Mononuclear cell (primary cell): ENCODE results near the gene CEP104. TPM values are rescaled to one million over a fixed set of nuclear protein-coding genes. Genes with fewer than 3 reads are reported as not detected.
A peak's percentile ranks its signal among the peaks of the same experiment; 100 is the strongest.

Experiments
- H3K27me3 ChIP-seq: 2 replicates; pipeline ENCODE4 v1.6.0; 2011; ENCODE audit warnings: low read length, control low read depth; ENCODE audit not compliant: insufficient read depth
- H3K4me1 ChIP-seq: 2 replicates; pipeline ENCODE4 v1.5.1; 2011; ENCODE audit warnings: mild to moderate bottlenecking, low read length, control low read depth; ENCODE audit not compliant: insufficient read depth
- H3K4me3 ChIP-seq: 2 replicates; pipeline ENCODE4 v1.5.1; 2011; ENCODE audit warnings: mild to moderate bottlenecking, low read length, moderate library complexity
- H3K9me3 ChIP-seq: 2 replicates; pipeline ENCODE4 v1.5.1; 2011; ENCODE audit warnings: low read depth, mild to moderate bottlenecking, control low read depth, low read length
- total RNA-seq: library from RNA; depleted of rRNA; stranded (reverse); fragments of >200 nt; gene quantifications from one replicate; pipeline ENCODE4 v1.2.3, GENCODE V29; 2012

Gene CEP104
- total RNA-seq, 1 donor: 12.8 TPM

- Histone ChIP-seq H3K27me3 (no peaks in the 10 kb centered on the region), H3K4me1 (peaks cover 4% of the 10 kb centered on the region), H3K4me3 (no peak overlapping the region), H3K9me3 (no peaks in the 10 kb centered on the region)
Observed at GRCh38 chr1:3863231-3863935, 6.4 kb upstream of the CEP104 start.

GRCh38 chr1:3858231-3858981 lies 1.4 kb upstream of the CEP104 start:
- H3K27me3 ChIP-seq: no peaks in the 10 kb centered on the region
- no peaks in the 10 kb centered on the region for H3K9me3 ChIP-seq
- H3K4me1 ChIP-seq: peaks cover 28% of the 10 kb centered on the region
- H3K4me3 ChIP-seq: no peak overlapping the region

DNA sequence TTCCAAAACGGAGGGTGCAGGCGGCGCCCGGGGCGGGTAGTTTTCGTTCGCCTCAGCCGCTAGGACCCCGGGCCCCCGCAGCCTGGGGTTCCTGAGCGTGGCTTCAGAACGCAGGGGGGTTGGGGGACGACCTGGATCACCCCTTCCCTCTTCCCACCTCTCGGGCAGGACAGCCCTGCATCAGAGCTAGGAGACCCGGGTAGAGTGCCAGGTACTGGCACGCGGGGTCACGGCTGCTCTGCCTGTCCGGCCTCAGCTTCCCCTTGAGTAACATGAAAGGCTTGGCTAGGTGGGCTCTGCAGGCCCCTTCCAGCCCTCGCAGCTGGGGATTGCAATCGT lies 749 bp upstream of the CEP104 start:
- no peaks in the 10 kb centered on the region for H3K9me3 ChIP-seq
- H3K4me1 ChIP-seq: peaks cover 28% of the 10 kb centered on the region
- H3K27me3 ChIP-seq: no peaks in the 10 kb centered on the region
- H3K4me3 ChIP-seq: peak overlapping the region; percentile 76

- no peaks in the 10 kb centered on the region for H3K9me3 ChIP-seq
- H3K4me1 ChIP-seq: peaks cover 19% of the 10 kb centered on the region
- H3K27me3 ChIP-seq: no peaks in the 10 kb centered on the region
- H3K4me3 ChIP-seq: no peak overlapping the region
Observed at GRCh38 chr1:3852711-3853485, 4.1 kb downstream of the CEP104 start.

DNA sequence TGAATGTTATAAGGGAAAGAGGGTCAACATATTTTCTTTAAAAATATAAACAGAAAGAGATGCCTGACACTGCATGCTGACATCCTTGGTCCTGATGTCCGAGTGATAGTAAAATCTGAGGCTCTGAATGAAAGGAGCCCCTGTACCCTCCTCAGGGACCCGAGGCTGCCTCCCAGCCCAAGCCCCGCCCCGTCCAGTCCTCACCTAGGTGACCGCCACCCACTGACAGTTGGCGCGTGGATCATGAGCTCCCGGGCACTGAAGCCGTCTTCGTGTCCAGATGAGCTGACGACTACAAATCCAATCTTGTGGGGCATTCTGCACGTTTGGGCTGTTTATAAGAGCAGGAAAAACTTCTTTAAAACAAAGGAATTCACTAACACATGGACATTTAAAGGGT lies 4.9 kb downstream of the CEP104 start:
- no peaks in the 10 kb centered on the region for H3K9me3 ChIP-seq
- H3K4me3 ChIP-seq: no peak overlapping the region
- H3K4me1 ChIP-seq: peaks cover 13% of the 10 kb centered on the region
- H3K27me3 ChIP-seq: no peaks in the 10 kb centered on the region

GRCh38 chr1:3851292-3851691 lies 5.7 kb downstream of the CEP104 start:
- Histone ChIP-seq H3K9me3 (no peaks in the 10 kb centered on the region), H3K4me3 (no peak overlapping the region), H3K27me3 (no peaks in the 10 kb centered on the region), H3K4me1 (peaks cover 11% of the 10 kb centered on the region)

DNA sequence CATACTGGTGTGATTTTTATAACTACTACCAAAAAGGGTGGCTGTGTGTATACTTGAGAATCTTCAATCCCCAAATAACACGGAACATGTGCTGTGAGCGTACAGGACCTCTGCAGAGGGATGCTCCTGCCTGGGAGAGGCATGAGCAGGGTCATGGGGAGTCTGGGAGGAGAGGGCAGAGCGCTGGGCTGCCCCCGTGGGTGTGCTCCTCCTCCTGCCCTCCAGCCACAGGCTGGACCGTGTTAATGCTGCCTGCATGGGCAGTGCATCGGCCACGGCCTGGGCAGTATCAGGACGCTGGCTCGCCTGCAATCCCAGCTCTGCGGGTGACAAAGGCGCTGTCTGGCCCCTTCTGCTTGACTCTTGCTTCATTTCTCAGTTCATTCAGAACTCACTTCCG lies 6.2 kb downstream of the CEP104 start:
- Histone ChIP-seq H3K9me3 (no peaks in the 10 kb centered on the region), H3K4me3 (no peak overlapping the region), H3K4me1 (peaks cover 7% of the 10 kb centered on the region), H3K27me3 (no peaks in the 10 kb centered on the region)

DNA sequence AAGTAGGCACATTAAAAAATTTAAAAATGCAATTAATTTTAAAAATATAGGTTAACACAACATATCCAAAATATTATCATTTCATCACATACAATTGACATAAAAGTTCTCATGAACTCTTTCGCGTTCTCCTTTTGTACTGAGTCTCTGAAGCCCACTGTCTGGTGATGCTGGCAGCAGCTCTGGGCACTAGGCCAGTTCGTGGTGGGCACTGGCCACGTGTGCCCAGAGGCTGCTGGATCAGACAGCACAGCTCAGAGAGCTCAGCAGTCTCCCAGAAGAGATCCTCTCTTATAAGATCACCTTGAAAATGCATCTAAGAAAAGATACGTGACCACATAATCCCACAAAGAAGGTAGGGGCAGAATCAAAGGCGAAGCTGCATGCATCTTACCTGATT lies 9.9 kb downstream of the CEP104 start:
- Histone ChIP-seq H3K4me1 (peaks cover 6% of the 10 kb centered on the region), H3K27me3 (no peaks in the 10 kb centered on the region), H3K4me3 (no peak overlapping the region), H3K9me3 (no peaks in the 10 kb centered on the region)

DNA sequence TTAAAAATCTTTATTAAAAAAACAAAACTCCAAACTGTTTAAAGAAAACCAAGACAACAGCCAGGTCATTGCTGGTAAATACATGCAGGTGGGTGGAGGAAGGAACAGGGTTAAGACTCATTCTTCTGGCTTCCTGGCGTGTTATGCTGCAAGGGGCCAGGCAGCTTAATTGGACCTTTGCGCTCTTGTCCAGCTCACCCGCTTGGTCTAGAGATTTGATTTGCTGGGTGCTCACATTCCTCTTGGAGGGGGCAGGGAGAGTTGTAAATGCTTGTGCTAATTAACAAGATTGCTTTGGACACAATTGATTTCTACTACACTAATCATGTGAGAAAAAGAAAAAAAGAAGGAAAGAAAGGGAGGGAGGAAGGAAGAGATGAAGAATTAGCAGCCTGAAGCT lies 10.5 kb downstream of the CEP104 start:
- H3K4me1 ChIP-seq: peaks cover 6% of the 10 kb centered on the region
- H3K9me3 ChIP-seq: no peaks in the 10 kb centered on the region
- H3K4me3 ChIP-seq: no peak overlapping the region
- no peaks in the 10 kb centered on the region for H3K27me3 ChIP-seq

DNA sequence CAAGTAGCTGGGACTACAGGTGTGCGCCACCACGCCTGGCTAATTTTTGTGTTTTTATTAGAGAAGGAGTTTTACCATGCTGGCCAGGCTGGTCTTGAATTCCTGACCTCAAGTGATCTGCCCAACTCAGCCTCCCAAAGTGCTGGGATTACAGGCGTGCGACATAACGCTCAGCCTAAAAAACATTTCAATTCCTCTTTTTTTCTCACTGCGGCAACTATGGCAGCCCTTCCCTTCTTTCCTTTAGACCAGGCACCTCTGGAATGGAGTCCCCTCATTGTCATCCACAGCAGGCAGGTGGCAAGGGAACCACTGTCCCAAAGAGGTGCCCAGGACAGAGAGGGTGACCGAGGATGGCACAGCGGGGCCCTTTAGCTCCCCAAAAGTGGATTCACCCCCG lies 14.1 kb downstream of the CEP104 start:
- H3K4me3 ChIP-seq: no peak overlapping the region
- H3K27me3 ChIP-seq: no peaks in the 10 kb centered on the region
- H3K4me1 ChIP-seq: peaks cover 6% of the 10 kb centered on the region
- no peaks in the 10 kb centered on the region for H3K9me3 ChIP-seq

- Histone ChIP-seq H3K27me3 (no peaks in the 10 kb centered on the region), H3K9me3 (no peaks in the 10 kb centered on the region), H3K4me1 (peaks cover 6% of the 10 kb centered on the region), H3K4me3 (no peak overlapping the region)
Observed at GRCh38 chr1:3841491-3841890, 15.5 kb downstream of the CEP104 start.

DNA sequence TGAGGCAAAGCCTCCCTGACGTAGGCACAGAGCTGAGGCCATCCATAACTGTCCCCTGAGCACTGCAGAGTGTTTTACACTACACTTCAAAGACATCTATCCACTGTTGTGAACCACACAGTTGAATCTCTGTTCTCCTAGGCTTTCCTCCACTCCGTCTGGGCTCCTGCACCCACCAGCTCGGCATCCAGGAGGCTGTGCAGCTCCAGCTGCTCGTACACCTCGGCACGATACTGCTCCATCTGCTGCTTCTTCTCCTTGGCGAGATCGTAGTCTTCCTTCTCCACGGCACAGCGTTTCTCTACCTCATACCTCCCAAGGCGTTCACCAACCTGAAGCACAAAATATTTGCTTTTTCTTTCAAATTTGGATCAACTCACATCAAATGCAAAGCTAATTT lies 18.2 kb downstream of the CEP104 start:
- H3K9me3 ChIP-seq: no peaks in the 10 kb centered on the region
- no peak overlapping the region for H3K4me3 ChIP-seq
- H3K4me1 ChIP-seq: peaks cover 6% of the 10 kb centered on the region
- H3K27me3 ChIP-seq: no peaks in the 10 kb centered on the region

- Histone ChIP-seq H3K9me3 (no peaks in the 10 kb centered on the region), H3K27me3 (no peaks in the 10 kb centered on the region), H3K4me3 (no peak overlapping the region), H3K4me1 (peaks cover 3% of the 10 kb centered on the region)
Observed at GRCh38 chr1:3837685-3838084, 19.3 kb downstream of the CEP104 start.

DNA sequence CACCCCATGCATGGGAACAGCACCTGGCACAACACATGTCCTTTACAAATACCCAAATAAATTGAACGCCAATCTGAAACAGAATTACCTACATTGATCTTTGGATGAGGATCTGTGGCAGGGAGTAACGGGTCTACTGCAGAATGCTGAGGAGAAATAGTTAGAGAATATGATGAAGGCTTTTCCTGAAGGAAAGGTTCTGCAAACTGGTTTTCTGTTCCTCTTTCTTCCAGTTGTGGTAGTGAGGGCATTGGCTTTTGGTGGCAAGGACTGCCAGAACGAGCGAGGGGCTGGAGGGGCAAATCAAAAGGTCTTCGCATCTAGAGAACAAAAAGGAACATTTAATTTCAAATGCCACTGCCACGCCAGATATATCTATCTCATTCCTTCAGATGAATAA lies 19.8 kb downstream of the CEP104 start:
- H3K9me3 ChIP-seq: no peaks in the 10 kb centered on the region
- H3K4me1 ChIP-seq: no peaks in the 10 kb centered on the region
- H3K27me3 ChIP-seq: no peaks in the 10 kb centered on the region
- no peak overlapping the region for H3K4me3 ChIP-seq

- Histone ChIP-seq H3K9me3 (no peaks in the 10 kb centered on the region), H3K4me1 (no peaks in the 10 kb centered on the region), H3K4me3 (no peak overlapping the region), H3K27me3 (no peaks in the 10 kb centered on the region)
Observed at GRCh38 chr1:3836421-3836820, 20.6 kb downstream of the CEP104 start.
